ENCODE data around the gene CRB1.

Gene CRB1

DNA sequence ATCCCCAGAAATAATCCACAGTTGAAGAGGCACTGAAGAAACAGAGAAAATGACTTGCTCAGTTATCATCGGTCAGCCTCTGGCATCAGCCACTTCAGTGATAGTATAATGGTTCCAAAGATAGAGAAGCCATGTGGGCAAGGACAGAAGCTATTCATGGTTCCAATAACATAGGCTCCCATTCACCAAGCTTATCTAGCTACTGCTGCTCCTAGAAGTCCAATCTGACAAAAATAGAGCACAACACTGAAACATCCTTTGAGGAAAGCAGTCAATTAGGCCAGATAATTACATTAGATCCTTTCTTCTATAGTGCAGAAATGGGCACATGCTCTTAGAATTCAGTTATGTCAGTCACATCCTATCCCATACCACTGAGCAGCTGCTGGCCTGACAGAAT lies 33.5 kb upstream of the CRB1 start:
- no peak overlapping the region for H3K4me3 ChIP-seq (ENCODE audit: low read depth, low read length)
- in situ Hi-C loops (cut with HindIII; ENCODE audit: low sequenced_read_pairs) = no loop called here
- DNase-seq (ENCODE audit: low read depth) = no peak
- TF ChIP-seq, protein P1, sequence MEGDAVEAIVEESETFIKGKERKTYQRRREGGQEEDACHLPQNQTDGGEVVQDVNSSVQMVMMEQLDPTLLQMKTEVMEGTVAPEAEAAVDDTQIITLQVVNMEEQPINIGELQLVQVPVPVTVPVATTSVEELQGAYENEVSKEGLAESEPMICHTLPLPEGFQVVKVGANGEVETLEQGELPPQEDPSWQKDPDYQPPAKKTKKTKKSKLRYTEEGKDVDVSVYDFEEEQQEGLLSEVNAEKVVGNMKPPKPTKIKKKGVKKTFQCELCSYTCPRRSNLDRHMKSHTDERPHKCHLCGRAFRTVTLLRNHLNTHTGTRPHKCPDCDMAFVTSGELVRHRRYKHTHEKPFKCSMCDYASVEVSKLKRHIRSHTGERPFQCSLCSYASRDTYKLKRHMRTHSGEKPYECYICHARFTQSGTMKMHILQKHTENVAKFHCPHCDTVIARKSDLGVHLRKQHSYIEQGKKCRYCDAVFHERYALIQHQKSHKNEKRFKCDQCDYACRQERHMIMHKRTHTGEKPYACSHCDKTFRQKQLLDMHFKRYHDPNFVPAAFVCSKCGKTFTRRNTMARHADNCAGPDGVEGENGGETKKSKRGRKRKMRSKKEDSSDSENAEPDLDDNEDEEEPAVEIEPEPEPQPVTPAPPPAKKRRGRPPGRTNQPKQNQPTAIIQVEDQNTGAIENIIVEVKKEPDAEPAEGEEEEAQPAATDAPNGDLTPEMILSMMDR (IDR thresholded peaks at IDR 0.05; ENCODE audit: low read depth, low read length, missing control alignments) = no peak

DNA sequence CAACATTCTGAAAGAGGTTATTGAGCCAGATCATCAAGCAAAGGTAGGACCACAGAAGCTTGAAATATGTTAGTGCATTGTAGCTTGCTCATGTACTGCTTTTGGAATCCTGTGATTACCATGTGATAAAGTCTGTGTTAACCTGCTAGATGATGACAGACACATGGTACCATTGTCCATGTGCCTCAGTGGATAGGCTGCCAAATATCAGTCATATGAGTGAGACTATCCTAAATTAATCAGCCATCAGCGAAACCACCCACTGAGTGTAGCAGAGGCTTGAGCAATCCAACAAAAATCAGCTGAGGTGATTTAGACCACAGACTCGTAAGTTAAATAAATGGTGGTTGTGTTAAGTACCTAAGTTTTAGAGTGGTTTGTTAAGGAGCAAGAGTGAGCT lies 32.7 kb upstream of the CRB1 start:
- in situ Hi-C loops (cut with HindIII; ENCODE audit: low sequenced_read_pairs) = no loop called here
- TF ChIP-seq, protein P1 (IDR thresholded peaks at IDR 0.05; ENCODE audit: low read depth, low read length, missing control alignments) = no peak
- no peak overlapping the region for H3K4me3 ChIP-seq (ENCODE audit: low read depth, low read length)
- DNase-seq (ENCODE audit: low read depth) = no peak

DNA sequence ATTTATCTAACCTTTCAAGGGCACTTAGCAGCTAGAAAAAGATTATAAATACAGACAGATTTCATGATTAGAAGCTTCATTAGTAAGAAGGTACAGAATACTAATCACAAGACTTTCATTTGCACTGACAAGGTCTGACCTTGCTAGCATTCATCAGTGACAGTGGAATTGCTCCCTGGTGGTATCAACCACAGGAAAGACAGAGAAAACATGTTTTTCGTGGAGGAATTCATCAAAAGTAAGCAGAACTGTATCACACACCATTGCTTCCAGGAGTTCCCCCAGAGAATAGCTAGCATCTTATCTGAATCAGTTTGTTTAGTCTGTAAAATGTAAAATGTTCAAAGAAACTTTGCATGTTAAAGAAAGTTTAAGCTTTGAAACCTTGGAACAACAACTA lies 20.6 kb upstream of the CRB1 start:
- no peak for DNase-seq (ENCODE audit: low read depth)
- H3K4me3 ChIP-seq (ENCODE audit: low read depth, low read length) = no peak overlapping the region
- in situ Hi-C loops (cut with HindIII; ENCODE audit: low sequenced_read_pairs) = no loop called here
- TF ChIP-seq, protein P1 (IDR thresholded peaks at IDR 0.05; ENCODE audit: low read depth, low read length, missing control alignments) = no peak

DNA sequence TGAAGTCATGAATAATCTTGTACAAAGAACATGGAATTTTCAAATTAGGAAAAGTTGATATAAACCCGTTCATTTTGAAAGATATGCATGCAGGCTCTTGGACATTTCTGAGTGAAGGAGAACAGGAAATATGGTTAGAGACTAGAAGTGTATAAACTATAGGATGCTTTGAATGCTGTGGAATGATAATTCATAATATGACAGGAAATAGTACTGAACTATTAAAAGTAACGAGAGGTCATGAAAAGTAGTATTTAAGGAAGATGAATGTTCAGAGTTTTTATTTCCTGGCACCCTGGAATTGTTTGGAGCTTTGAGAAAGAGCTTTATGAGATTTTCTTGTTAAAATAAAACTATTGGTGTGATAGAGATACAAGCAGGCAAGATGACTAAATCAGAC lies 18.7 kb upstream of the CRB1 start:
- TF ChIP-seq, protein P1 (IDR thresholded peaks at IDR 0.05; ENCODE audit: low read depth, low read length, missing control alignments) = no peak
- H3K4me3 ChIP-seq (ENCODE audit: low read depth, low read length) = no peak overlapping the region
- no peak for DNase-seq (ENCODE audit: low read depth)
- in situ Hi-C loops (cut with HindIII; ENCODE audit: low sequenced_read_pairs) = no loop called here

DNA sequence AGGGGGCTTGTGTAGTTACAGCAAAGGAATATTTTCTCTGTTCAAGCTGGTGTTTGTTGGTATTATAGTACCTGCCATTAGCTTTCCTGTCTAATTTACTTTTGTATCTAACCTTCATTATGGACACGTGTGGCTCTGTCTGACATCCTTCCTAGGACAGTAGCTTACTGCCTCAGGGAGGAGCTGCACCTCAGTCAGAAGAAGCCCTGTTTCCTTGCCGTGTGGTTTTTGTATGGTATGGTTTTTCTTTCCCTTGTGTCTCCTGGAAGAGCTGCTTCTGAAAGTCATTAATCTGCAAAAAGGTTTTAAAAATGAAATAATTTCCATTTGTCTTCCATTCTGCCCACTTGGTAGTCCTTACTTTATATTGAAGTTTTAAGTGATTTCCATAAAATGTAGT lies 17.4 kb upstream of the CRB1 start:
- H3K4me3 ChIP-seq (ENCODE audit: low read depth, low read length) = no peak overlapping the region
- in situ Hi-C loops (cut with HindIII; ENCODE audit: low sequenced_read_pairs) = no loop called here
- TF ChIP-seq, protein P1 (IDR thresholded peaks at IDR 0.05; ENCODE audit: low read depth, low read length, missing control alignments) = no peak
- no peak for DNase-seq (ENCODE audit: low read depth)

DNA sequence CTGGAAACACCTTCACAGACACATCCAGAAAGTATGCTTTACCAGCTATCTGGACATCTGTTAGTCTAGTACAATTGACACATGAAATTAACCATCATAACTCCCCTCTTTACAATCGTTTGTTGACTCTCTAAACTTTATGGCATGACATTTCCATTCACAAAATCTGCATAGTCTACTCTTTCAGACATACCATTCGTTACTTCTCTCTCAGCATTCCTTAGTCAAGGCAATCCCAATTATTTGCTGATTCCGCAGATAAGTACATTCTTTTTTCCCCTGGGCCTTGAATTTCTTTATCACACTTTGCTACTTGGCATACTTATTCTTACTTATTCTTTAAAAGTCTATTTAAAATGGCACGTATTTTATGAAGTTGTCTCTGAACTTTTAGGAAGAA lies 15.1 kb upstream of the CRB1 start:
- in situ Hi-C loops (cut with HindIII; ENCODE audit: low sequenced_read_pairs) = no loop called here
- no peak for DNase-seq (ENCODE audit: low read depth)
- TF ChIP-seq, protein P1 (IDR thresholded peaks at IDR 0.05; ENCODE audit: low read depth, low read length, missing control alignments) = no peak
- no peak overlapping the region for H3K4me3 ChIP-seq (ENCODE audit: low read depth, low read length)

- TF ChIP-seq, protein P1 (IDR thresholded peaks at IDR 0.05; ENCODE audit: low read depth, low read length, missing control alignments) = no peak
- no peak for DNase-seq (ENCODE audit: low read depth)
- H3K4me3 ChIP-seq (ENCODE audit: low read depth, low read length) = no peak overlapping the region
- in situ Hi-C loops (cut with HindIII; ENCODE audit: low sequenced_read_pairs) = no loop called here
These were observed 13.2 kb upstream of the CRB1 start for GRCh38 chr1:197254866-197255265.

Measured in astrocyte of the cerebellum (primary cell).